ENCODE measurements around the gene BCL6. TPM values are rescaled to one million over a fixed set of nuclear protein-coding genes. Genes with fewer than 3 reads are reported as not detected.

BCL6 gene
- total and polyA plus RNA-seq, 2 of the 8 experiments (the other 6 are each of a cell fraction or from before 2014, with no cell fraction given) = 5.7 to 10.4 TPM

DNA sequence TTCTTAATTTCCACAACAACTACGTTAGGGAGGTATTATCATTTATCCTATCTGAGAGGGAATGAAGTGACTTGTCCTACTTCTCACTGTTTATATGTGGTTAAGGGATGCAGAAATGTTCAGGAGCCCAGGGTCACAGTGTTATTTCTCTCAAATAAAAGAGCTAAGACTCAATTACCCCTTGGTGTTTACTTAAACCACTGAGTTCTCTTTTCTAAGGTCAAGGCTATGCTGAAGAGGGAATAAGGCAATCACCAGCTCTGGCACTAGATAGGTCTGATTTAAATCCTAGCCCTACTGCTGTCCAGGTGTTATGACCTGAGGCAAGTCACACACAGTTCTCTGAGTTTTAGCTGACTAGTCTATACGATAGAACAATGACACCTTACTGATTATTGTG is 35.7 kb upstream of the BCL6 start:
- H3K23me2 ChIP-seq (ENCODE audit: low read depth, low read length) = no peaks in the 10 kb centered on the region
- H2AK5ac ChIP-seq (ENCODE audit: low read depth, low read length) = no peak overlapping the region; the same call in 1 of the 2 replicates
- no peak overlapping the region for H3K18ac ChIP-seq (ENCODE audit: extremely low read depth, low read length)
- TF ChIP-seq TAF7 (optimal IDR thresholded peaks at IDR 0.05; ENCODE audit: borderline replicate concordance, low read depth, low read length) (no peak), ASH2L (IDR thresholded peaks at IDR 0.05; ENCODE audit: low read length) (no peak), RAD21 (IDR thresholded peaks at IDR 0.05 in 1 of 2, conservative IDR thresholded peaks at IDR 0.05 in 1 of 2; ENCODE audit: low read depth in 2 of 2, low read length in 2 of 2) (no peak), NRF1 (IDR thresholded peaks at IDR 0.05; ENCODE audit: low read depth, low read length) (no peak)
- no peaks in the 10 kb centered on the region for H3K36me3 ChIP-seq (ENCODE audit: control insufficient read depth in 2 of 4, insufficient read depth in 4 of 4, low read length in 3 of 4)
- H2BK15ac ChIP-seq (ENCODE audit: low read length) = no peak overlapping the region
- H4K5ac ChIP-seq (ENCODE audit: insufficient read length, low read depth, low read length) = no peak overlapping the region
- no peaks in the 10 kb centered on the region for H3K79me1 ChIP-seq (ENCODE audit: low read depth, low read length)
- no peak overlapping the region for H2BK120ac ChIP-seq (replicated peaks; ENCODE audit: low read depth, low read length)
- no peak overlapping the region for H2BK20ac ChIP-seq (ENCODE audit: low read length)
- H4K91ac ChIP-seq (replicated peaks; ENCODE audit: insufficient read length, low read length) = no peak overlapping the region
- H2BK5ac ChIP-seq (ENCODE audit: low read depth, low read length) = no peak overlapping the region
- FAIRE-seq (no peak), DNase-seq (ENCODE audit: low read depth in 1 of 2, low spot score in 2 of 2) (no peak)
- no peak overlapping the region for H3K14ac ChIP-seq (ENCODE audit: insufficient read length)
- H3K27ac ChIP-seq (ENCODE audit: low read depth, low read length) = no peak overlapping the region
- H3K4me3 ChIP-seq (ENCODE audit: extremely low read depth in 1 of 4, insufficient read depth in 2 of 4, low read depth in 3 of 4, low read length in 4 of 4) = no peak overlapping the region
- no peak overlapping the region for H3K56ac ChIP-seq (replicated peaks; ENCODE audit: insufficient read length, low read depth, low read length)
- H3K79me2 ChIP-seq (ENCODE audit: control insufficient read depth in 1 of 2, insufficient read depth in 2 of 2, low read length in 2 of 2) = no peaks in the 10 kb centered on the region
- H3K23ac ChIP-seq (ENCODE audit: insufficient read length) = no peak overlapping the region
- 72% methylated on average over 2 of the region's 2 CpGs; no CpG with 5 or more reads in 1 of the 2 experiments for WGBS, 2 experiments (ENCODE audit: extremely low coverage in 1 of 2, insufficient coverage in 1 of 2, insufficient read length in 1 of 2, insufficient replicate concordance in 2 of 2, low coverage in 1 of 2, low lambda C conversion rate in 2 of 2, missing lambda C conversion rate in 1 of 2)
- no peak overlapping the region for H2AFZ ChIP-seq (ENCODE audit: low read length)
- H2BK12ac ChIP-seq (ENCODE audit: low read depth, low read length) = no peak overlapping the region
- H3K9me3 ChIP-seq (ENCODE audit: insufficient read depth in 2 of 2, low read depth in 1 of 2, low read length in 1 of 2) = no peaks in the 10 kb centered on the region
- no peak overlapping the region for H3K4me2 ChIP-seq (ENCODE audit: insufficient read depth in 1 of 2, low read depth in 2 of 2, low read length in 2 of 2)
- H3K9ac ChIP-seq (replicated peaks in 1 of 4; ENCODE audit: extremely low read depth in 1 of 4, low read depth in 3 of 4, low read length in 3 of 4) = no peak overlapping the region
- H3K4ac ChIP-seq (replicated peaks; ENCODE audit: insufficient read length, low read depth, low read length) = no peak overlapping the region
- POLR2A ChIA-PET (ENCODE audit: partially characterized antibody) = no interaction called here
- no peaks in the 10 kb centered on the region for H4K20me1 ChIP-seq (replicated peaks in 1 of 2; ENCODE audit: control insufficient read depth in 1 of 2, insufficient read depth in 2 of 2, low read length in 2 of 2)
- peaks cover 0 to 2% (median 0%) of the 10 kb centered on the region in 4 experiments; a peak in 1 of 7 replicates for H3K4me1 ChIP-seq (replicated peaks in 1 of 4; ENCODE audit: control insufficient read depth in 3 of 4, insufficient read depth in 4 of 4, low read length in 3 of 4)
- H4K8ac ChIP-seq (ENCODE audit: extremely low read depth, insufficient read depth, low read length) = no peak overlapping the region
- CTCF ChIA-PET (ENCODE audit: partially characterized antibody) = interaction anchor here (0.6 to 1.1 kb wide), 3 partner anchors 22 to 38 kb away, joined by 3 to 4 read pairs (median 3); no protein-coding TSS in a partner anchor
- no peaks in the 10 kb centered on the region for H3K27me3 ChIP-seq (replicated peaks in 1 of 4; ENCODE audit: control insufficient read depth in 3 of 4, extremely low read depth in 1 of 4, insufficient read depth in 3 of 4, low read length in 3 of 4)
